ENCODE results near the gene SCG3.

The SCG3 gene

GRCh38 chr15:51736751-51737521 lies 55.6 kb downstream of the SCG3 start:
- Histone ChIP-seq H3K14ac (ENCODE audit: low read length in 2 of 2) (peak overlapping the region in 1 of 2 experiments; percentile 95), H3K18ac (ENCODE audit: low read depth in 1 of 2, low read length in 2 of 2) (peak overlapping the region; percentile 96 to 98), H3K27ac (ENCODE audit: low read length, poor library complexity, severe bottlenecking) (no peak overlapping the region), H3K36me3 (ENCODE audit: control insufficient read depth in 1 of 2, insufficient read depth in 2 of 2, low read depth in 1 of 2, low read length in 2 of 2) (peaks cover 0 to 2% of the 10 kb centered on the region in 2 experiments), H3K4ac (ENCODE audit: low read depth in 1 of 2, low read length in 2 of 2) (peak overlapping the region; percentile 64 to 96), H3K23ac (ENCODE audit: low read length in 2 of 2) (peak overlapping the region in 1 of 2 experiments; percentile 80), H2BK15ac (ENCODE audit: low read depth, poor library complexity, severe bottlenecking) (peak overlapping the region; percentile 94), H2AFZ (ENCODE audit: low read depth, low read length) (peak overlapping the region; percentile 99), H3K27me3 (ENCODE audit: control insufficient read depth in 1 of 2, insufficient read depth in 1 of 2, low read length in 2 of 2) (peaks cover 0 to 21% of the 10 kb centered on the region in 2 experiments), H3K79me1 (replicated peaks; ENCODE audit: low read length, poor library complexity, severe bottlenecking) (no peaks in the 10 kb centered on the region), H2BK5ac (ENCODE audit: low read depth, low read length, poor library complexity, severe bottlenecking) (no peak overlapping the region), H2BK12ac (ENCODE audit: low read length in 2 of 2) (peak overlapping the region in 1 of 2 experiments; percentile 96), H4K8ac (ENCODE audit: low read length) (peak overlapping the region; percentile 94), H3K9me3 (ENCODE audit: control insufficient read depth, low read length) (no peaks in the 10 kb centered on the region), H3K4me1 (ENCODE audit: control insufficient read depth, insufficient read depth, low read depth, low read length) (peaks cover 14% of the 10 kb centered on the region), H4K91ac (ENCODE audit: low read length) (peak overlapping the region; percentile 80), H3K9ac (ENCODE audit: low read length) (peak overlapping the region; percentile 72), H2BK120ac (ENCODE audit: low read depth, low read length) (peak overlapping the region; percentile 71), H2AK5ac (ENCODE audit: low read length, severe bottlenecking) (no peak overlapping the region), H3K4me2 (ENCODE audit: low read length, poor library complexity, severe bottlenecking) (peak overlapping the region; percentile 99), H3K4me3 (ENCODE audit: insufficient read depth in 1 of 2, low read depth in 1 of 2, low read length in 2 of 2) (peak overlapping the region; percentile 83 to 84)
- DNase-seq, result peak; percentile 37
- 6% methylated on average over 41 of the region's 69 CpGs for WGBS

- Histone ChIP-seq H3K18ac (ENCODE audit: low read depth in 1 of 2, low read length in 2 of 2) (peak within 1 kb of the TSS; percentile 96 to 98), H3K14ac (ENCODE audit: low read length in 2 of 2) (peak within 1 kb of the TSS in 1 of 2 experiments; percentile 95), H3K4me2 (ENCODE audit: low read length, poor library complexity, severe bottlenecking) (peak within 1 kb of the TSS; percentile 99), H3K9me3 (ENCODE audit: control insufficient read depth, low read length) (no peaks in the 10 kb centered on the region), H2AFZ (ENCODE audit: low read depth, low read length) (peak within 1 kb of the TSS; percentile 99), H3K4me1 (ENCODE audit: control insufficient read depth, insufficient read depth, low read depth, low read length) (peaks cover 13% of the 10 kb centered on the region), H2BK120ac (ENCODE audit: low read depth, low read length) (peak within 1 kb of the TSS; percentile 71), H2BK5ac (ENCODE audit: low read depth, low read length, poor library complexity, severe bottlenecking) (no peak within 1 kb of the TSS), H3K9ac (ENCODE audit: low read length) (peak within 1 kb of the TSS; percentile 72), H3K23ac (ENCODE audit: low read length in 2 of 2) (peak within 1 kb of the TSS in 1 of 2 experiments; percentile 80), H2BK12ac (ENCODE audit: low read length in 2 of 2) (peak within 1 kb of the TSS; percentile 52 to 96), H3K4me3 (ENCODE audit: insufficient read depth in 1 of 2, low read depth in 1 of 2, low read length in 2 of 2) (peak within 1 kb of the TSS; percentile 83 to 84), H2BK15ac (ENCODE audit: low read depth, poor library complexity, severe bottlenecking) (peak within 1 kb of the TSS; percentile 94), H4K91ac (ENCODE audit: low read length) (peak within 1 kb of the TSS; percentile 80), H4K8ac (ENCODE audit: low read length) (peak within 1 kb of the TSS; percentile 94), H3K79me1 (replicated peaks; ENCODE audit: low read length, poor library complexity, severe bottlenecking) (no peaks in the 10 kb centered on the region), H3K36me3 (ENCODE audit: control insufficient read depth in 1 of 2, insufficient read depth in 2 of 2, low read depth in 1 of 2, low read length in 2 of 2) (peaks cover 0 to 2% of the 10 kb centered on the region in 2 experiments), H2AK5ac (ENCODE audit: low read length, severe bottlenecking) (no peak within 1 kb of the TSS), H3K27me3 (ENCODE audit: control insufficient read depth in 1 of 2, insufficient read depth in 1 of 2, low read length in 2 of 2) (peaks cover 0 to 21% of the 10 kb centered on the region in 2 experiments), H3K4ac (ENCODE audit: low read depth in 1 of 2, low read length in 2 of 2) (peak within 1 kb of the TSS; percentile 64 to 96), H3K27ac (ENCODE audit: low read length, poor library complexity, severe bottlenecking) (no peak within 1 kb of the TSS)
- 2% methylated on average over 59 of the region's 67 CpGs for WGBS
- DNase-seq, result peak; percentile 63
Measured at GRCh38 chr15:51737522-51738305, 56.4 kb downstream of the SCG3 start, which contains the start of gene LYSMD2. LYSMD2 (minus strand) TSS chr15:51737655; CDS start chr15:51737622, 33 bp downstream.

DNA sequence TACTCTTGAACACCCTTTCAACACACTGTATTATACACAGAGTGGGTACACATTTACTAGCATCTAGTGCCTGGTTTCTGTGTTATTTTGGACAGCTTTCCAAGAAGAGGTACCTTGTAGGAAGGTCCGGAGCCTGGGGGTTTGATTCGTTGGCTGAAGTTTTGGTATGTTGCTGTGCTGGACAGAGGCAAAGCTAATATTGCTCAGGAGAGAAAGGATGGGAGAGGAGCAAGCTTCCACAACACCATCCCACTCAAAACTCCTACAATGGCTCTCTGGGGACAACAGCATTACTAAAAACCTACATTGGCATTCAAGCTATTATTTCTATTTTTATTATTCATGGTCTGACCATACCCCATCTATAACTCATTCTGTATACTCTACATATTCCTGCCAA lies 57.2 kb downstream of the SCG3 start:
- H3K4me1 ChIP-seq (ENCODE audit: control insufficient read depth, insufficient read depth, low read depth, low read length), result peaks cover 13% of the 10 kb centered on the region
- H3K14ac ChIP-seq (ENCODE audit: low read length in 2 of 2), result no peak overlapping the region
- peaks cover 0 to 21% of the 10 kb centered on the region in 2 experiments for H3K27me3 ChIP-seq (ENCODE audit: control insufficient read depth in 1 of 2, insufficient read depth in 1 of 2, low read length in 2 of 2)
- H3K9ac ChIP-seq (ENCODE audit: low read length), result no peak overlapping the region
- WGBS, result 100% methylated on average over 1 of the region's 2 CpGs
- H3K79me1 ChIP-seq (replicated peaks; ENCODE audit: low read length, poor library complexity, severe bottlenecking), result no peaks in the 10 kb centered on the region
- H4K8ac ChIP-seq (ENCODE audit: low read length), result no peak overlapping the region
- H2BK15ac ChIP-seq (ENCODE audit: low read depth, poor library complexity, severe bottlenecking), result no peak overlapping the region
- no peak overlapping the region for H4K91ac ChIP-seq (ENCODE audit: low read length)
- H3K4me2 ChIP-seq (ENCODE audit: low read length, poor library complexity, severe bottlenecking), result no peak overlapping the region
- H3K4ac ChIP-seq (ENCODE audit: low read depth in 1 of 2, low read length in 2 of 2), result no peak overlapping the region
- H3K23ac ChIP-seq (ENCODE audit: low read length in 2 of 2), result no peak overlapping the region
- H2BK5ac ChIP-seq (ENCODE audit: low read depth, low read length, poor library complexity, severe bottlenecking), result no peak overlapping the region
- no peak overlapping the region for H3K27ac ChIP-seq (ENCODE audit: low read length, poor library complexity, severe bottlenecking)
- no peak overlapping the region for H2BK12ac ChIP-seq (ENCODE audit: low read length in 2 of 2)
- H2AFZ ChIP-seq (ENCODE audit: low read depth, low read length), result no peak overlapping the region
- H2AK5ac ChIP-seq (ENCODE audit: low read length, severe bottlenecking), result no peak overlapping the region
- no peaks in the 10 kb centered on the region for H3K9me3 ChIP-seq (ENCODE audit: control insufficient read depth, low read length)
- H3K18ac ChIP-seq (ENCODE audit: low read depth in 1 of 2, low read length in 2 of 2), result no peak overlapping the region
- no peak overlapping the region for H3K4me3 ChIP-seq (ENCODE audit: insufficient read depth in 1 of 2, low read depth in 1 of 2, low read length in 2 of 2)
- H3K36me3 ChIP-seq (ENCODE audit: control insufficient read depth in 1 of 2, insufficient read depth in 2 of 2, low read depth in 1 of 2, low read length in 2 of 2), result peaks cover 0 to 2% of the 10 kb centered on the region in 2 experiments
- no peak for DNase-seq
- H2BK120ac ChIP-seq (ENCODE audit: low read depth, low read length), result no peak overlapping the region

Data from mesenchymal stem cell (in vitro differentiated cells and primary cell).